ENCODE measurements around the gene DPF3.

The DPF3 gene

GRCh38 chr14:72792051-72792788 lies 101.7 kb downstream of the DPF3 start:
- no peak for DNase-seq

- DNase-seq: no peak
Observed at GRCh38 chr14:72790887-72791566, 102.9 kb downstream of the DPF3 start.

GRCh38 chr14:72788972-72789728 lies 104.8 kb downstream of the DPF3 start:
- no peak for DNase-seq

GRCh38 chr14:72788255-72788654 lies 105.6 kb downstream of the DPF3 start:
- no peak for DNase-seq

GRCh38 chr14:72787841-72788240 lies 106.1 kb downstream of the DPF3 start:
- no peak for DNase-seq

GRCh38 chr14:72786378-72787350 lies 107.2 kb downstream of the DPF3 start:
- DNase-seq: no peak

- DNase-seq: no peak
Observed at GRCh38 chr14:72783741-72784140, 110.2 kb downstream of the DPF3 start.

GRCh38 chr14:72782817-72783216 lies 111.1 kb downstream of the DPF3 start:
- DNase-seq: no peak

- DNase-seq: no peak
Observed at GRCh38 chr14:72781561-72782508, 112.1 kb downstream of the DPF3 start.

GRCh38 chr14:72780751-72781150 lies 113.2 kb downstream of the DPF3 start:
- no peak for DNase-seq

- DNase-seq: no peak
Observed at GRCh38 chr14:72779679-72780078, 114.2 kb downstream of the DPF3 start.

- DNase-seq: no peak
Observed at GRCh38 chr14:72777636-72778035, 116.3 kb downstream of the DPF3 start.

GRCh38 chr14:72776701-72777261 lies 117.1 kb downstream of the DPF3 start:
- no peak for DNase-seq

GRCh38 chr14:72775923-72776554 lies 117.9 kb downstream of the DPF3 start:
- DNase-seq: no peak

- no peak for DNase-seq
Observed at GRCh38 chr14:72774894-72775620, 118.8 kb downstream of the DPF3 start.

- no peak for DNase-seq
Observed at GRCh38 chr14:72774141-72774540, 119.8 kb downstream of the DPF3 start.

GRCh38 chr14:72771561-72771960 lies 122.3 kb downstream of the DPF3 start:
- DNase-seq: no peak

GRCh38 chr14:72766296-72766695 lies 127.6 kb downstream of the DPF3 start:
- no peak for DNase-seq

GRCh38 chr14:72763892-72764291 lies 130.0 kb downstream of the DPF3 start:
- no peak for DNase-seq

- no peak for DNase-seq
Observed at GRCh38 chr14:72759670-72760069, 134.2 kb downstream of the DPF3 start.
